ENCODE results near the gene NCDN.
A peak's percentile ranks its signal among the peaks of the same experiment; 100 is the strongest.
"Not testable (repeated sequence)": the region's sequence is repeated elsewhere in the genome, so short reads cannot be mapped to it uniquely, and the experiment has no call there.

NCDN gene

DNA sequence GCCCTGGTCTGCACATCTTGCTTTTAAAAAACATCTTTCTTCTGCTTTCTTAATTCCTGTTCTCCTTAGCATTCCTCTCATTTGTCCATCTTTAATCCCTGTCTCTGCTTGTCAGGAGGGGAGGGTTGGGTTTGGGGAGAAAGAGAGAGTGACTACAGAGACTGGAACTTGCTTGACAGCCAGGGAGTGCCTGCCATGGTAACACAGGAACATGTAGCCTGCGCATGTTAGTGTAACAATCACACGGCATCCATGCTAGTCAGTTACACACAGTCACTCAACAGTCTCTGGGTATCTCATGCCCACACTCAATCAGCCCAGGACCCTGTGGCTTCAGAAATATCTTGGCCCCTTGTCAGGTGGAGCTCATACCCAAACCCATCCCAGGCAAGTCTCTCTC lies 14.7 kb downstream of the NCDN start:
- no peak for DNase-seq

DNA sequence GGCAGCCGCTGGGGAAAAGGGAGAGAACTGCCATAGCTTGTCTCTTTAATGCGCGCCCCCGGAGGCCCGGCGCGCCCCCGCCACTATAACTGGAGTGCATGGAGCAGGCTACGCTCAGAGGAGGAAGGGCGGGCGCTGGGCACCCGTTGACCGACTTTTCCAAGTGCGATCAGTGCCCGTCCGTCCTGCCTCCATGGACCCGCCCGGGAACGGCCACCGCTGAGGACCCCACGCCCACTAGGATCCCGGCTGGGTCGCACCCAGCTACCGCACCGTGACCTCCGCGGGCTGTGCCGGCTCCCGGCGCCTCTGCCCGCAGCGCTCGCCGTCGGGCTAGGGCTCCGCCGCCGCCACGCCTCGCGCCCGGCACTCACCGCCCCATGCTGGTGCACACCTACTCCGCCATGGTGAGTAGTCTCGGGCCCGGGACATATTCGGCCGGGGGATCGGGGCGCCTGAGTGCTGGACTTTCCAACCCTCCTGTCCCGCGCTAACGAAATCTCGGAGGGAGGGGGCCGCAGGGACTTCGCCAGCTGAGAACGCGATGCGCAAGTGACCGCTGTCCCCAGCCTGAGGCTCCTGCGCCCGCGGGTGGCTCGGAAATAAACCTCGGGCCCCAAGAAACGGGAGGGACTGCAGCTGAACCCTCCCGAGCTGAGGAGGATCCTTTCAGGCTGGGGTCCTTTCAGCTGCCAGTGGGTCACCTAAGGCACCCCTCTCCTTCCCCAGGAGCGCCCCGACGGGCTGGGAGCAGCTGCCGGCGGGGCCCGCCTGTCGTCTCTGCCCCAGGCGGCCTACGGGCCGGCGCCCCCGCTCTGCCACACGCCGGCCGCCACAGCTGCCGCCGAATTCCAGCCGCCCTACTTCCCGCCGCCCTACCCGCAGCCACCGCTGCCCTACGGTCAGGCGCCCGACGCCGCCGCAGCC lies 15.9 kb downstream of the NCDN start, which contains the start of gene TFAP2E:
TSS of gene TFAP2E (plus strand) at position 117 of the 927 bp plus-strand sequence. CDS start at position 381, 264 bp downstream.
- DNase-seq = peak; percentile 55

DNA sequence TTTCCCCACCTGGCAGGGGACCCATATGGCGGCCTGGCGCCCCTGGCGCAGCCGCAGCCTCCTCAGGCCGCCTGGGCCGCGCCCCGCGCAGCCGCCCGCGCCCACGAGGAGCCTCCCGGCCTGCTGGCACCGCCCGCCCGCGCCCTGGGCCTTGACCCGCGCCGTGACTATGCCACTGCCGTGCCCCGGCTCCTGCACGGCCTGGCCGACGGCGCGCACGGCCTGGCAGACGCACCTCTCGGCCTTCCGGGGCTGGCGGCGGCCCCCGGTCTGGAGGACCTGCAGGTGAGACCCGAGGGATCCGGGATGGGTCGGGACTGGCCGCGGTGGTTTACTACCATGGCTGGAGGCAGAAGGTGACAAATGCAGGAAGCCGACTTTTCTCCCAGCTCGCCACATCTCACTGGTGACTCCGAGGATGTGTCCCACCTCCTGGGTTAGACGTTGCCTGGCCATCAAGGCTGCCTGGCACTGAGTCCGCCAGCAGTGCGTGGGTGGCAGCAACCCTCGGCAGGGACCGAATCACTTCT lies 16.6 kb downstream of the NCDN start:
- no peak for DNase-seq

DNA sequence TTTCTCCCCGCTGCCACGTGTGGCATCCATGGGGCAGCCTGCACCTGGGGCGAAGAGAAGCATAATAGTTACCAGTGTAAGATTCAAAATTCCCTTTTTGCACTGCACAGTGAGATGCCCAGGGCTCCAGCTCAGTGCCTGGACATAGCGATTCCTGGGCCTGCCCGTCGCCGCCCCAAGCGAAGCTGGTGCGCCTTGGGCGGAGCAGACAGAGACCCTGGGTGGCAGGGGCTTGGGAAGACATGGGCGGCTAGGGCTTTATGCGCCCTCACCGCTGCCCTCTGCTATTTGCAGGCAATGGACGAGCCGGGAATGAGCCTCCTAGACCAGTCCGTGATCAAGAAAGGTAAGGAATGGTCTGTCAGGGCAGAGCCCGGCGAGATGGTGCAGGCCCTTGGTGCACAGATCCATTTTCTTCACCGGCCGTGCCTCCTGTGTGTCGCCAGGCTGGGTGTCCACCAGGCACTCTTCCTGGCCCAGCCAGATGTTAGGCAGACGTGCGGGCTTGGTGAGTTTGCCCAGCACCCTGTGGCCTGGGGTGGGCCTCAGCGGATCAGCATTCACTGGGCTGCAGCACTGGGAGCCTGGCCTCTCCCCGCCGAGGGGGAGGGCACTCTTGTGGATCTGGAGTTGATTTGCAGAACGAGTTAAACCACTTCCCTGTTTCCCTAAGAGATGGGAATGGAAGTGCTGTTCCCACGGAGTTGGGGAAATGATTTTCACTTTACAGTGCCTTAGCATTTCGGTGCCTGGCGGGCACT lies 17.2 kb downstream of the NCDN start:
- DNase-seq = no peak

DNA sequence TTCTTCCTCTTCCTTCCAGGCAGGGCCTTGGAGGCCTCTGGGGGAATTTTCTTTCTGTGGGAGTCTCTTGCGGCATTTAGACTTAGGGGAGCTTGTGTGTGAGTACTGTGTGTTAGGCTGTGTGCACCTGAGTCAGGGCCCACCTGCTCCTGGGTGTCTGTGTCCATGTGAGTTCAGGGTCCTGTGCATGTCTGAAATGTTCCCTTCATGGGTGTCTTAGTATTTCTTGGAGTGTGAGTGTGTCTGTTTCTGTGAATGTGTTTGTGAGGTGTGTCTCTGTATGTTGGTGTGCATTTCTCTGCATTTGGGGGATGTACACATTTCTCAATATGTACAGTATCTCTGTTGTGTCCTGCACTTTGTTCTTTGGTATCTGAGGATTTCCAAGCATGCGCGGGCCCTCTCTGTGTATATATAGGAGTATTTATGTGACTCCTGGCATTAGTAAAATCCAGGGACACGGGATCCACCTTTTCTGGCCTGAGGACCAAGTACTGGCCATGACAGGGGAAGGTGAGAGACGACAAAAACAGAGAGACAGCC lies 17.9 kb downstream of the NCDN start:
- no peak for DNase-seq

DNA sequence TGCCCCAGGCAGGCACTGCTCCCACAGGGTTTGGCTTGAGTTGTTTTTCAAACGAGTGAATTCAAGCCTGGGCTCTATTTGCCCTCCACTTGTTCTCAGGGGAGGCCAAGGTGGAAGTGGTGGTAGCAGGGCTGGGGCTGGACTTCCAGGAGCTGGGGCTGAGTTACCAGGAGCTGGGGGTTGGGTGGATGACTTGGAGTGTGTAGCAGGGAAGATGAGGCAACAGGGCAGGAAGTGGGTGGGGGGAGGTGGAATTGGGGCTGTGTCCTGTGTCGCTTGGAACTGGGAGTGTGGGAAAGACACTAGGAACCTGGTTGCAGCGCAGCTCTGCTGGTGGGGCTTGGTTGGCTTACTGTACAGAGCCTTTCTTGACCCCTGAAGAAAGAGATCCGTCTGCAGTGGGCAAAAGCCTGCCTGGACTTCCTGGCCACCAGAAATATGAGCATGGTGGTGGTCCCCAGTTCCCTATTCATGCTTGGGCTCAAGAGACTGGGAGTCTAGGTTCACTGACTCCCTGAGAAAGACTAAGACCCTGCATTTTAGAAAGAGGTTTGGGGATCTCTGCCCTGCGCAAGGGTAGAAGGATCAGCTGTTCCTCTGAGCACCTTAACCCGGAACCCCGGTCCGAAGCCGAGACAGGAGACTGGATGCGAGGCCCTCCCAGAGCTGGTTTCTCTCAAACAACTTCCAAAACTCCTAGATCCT lies 18.6 kb downstream of the NCDN start:
- no peak for DNase-seq

DNA sequence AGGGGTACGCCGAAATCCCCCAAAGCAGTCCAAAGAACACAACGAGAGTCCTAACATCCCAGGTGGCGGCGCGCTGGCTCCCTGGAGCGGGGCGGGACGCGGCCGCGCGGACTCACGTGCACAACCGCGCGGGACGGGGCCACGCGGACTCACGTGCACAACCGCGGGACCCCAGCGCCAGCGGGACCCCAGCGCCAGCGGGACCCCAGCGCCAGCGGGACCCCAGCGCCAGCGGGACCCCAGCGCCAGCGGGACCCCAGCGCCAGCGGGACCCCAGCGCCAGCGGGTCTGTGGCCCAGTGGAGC lies 19.1 kb downstream of the NCDN start:
- DNase-seq = not testable (repeated sequence)

DNA sequence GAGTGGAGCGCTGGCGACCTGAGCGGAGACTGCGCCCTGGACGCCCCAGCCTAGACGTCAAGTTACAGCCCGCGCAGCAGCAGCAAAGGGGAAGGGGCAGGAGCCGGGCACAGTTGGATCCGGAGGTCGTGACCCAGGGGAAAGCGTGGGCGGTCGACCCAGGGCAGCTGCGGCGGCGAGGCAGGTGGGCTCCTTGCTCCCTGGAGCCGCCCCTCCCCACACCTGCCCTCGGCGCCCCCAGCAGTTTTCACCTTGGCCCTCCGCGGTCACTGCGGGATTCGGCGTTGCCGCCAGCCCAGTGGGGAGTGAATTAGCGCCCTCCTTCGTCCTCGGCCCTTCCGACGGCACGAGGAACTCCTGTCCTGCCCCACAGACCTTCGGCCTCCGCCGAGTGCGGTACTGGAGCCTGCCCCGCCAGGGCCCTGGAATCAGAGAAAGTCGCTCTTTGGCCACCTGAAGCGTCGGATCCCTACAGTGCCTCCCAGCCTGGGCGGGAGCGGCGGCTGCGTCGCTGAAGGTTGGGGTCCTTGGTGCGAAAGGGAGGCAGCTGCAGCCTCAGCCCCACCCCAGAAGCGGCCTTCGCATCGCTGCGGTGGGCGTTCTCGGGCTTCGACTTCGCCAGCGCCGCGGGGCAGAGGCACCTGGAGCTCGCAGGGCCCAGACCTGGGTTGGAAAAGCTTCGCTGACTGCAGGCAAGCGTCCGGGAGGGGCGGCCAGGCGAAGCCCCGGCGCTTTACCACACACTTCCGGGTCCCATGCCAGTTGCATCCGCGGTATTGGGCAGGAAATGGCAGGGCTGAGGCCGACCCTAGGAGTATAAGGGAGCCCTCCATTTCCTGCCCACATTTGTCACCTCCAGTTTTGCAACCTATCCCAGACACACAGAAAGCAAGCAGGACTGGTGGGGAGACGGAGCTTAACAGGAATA lies 19.7 kb downstream of the NCDN start:
- DNase-seq = no peak

DNA sequence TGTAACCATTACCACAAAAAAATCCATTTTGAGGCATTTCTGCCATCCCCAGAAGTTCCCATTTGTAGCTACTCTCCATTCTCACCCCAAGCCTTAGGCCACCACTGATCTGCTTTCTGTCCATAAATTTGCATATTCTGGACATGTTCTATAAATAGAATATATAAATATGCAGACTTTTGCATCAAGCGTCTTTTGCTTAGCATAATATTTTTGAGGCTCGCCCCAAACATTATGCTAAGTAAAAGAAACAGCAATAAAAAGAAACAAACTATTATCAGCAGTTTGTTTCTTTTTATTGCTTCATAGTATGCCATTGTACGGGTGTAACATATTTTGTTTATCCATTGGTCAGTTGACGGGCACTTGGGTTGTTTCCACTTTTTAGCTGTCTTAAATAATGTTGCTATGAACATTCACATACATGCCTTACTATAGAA lies 23.4 kb downstream of the NCDN start:
- DNase-seq = no peak

DNA sequence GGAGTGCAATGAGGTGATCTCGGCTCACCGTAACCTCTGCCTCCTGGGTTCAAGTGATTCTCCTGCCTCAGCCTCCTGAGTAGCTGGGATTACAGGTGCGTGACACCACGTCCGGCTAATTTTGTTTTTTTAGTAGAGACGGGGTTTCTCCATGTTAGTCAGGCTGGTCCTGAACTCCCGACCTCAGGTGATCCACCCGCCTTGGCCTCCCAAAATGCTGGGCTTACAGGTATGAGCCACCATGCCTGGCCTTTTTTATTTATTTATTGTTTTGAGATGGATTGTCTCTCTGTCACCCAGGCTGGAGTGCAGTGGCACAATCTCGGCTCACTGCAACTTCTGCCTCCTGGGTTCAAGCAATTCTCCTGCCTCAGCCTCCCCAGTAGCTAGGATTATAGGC lies 24.0 kb downstream of the NCDN start:
- DNase-seq = not testable (repeated sequence)

DNA sequence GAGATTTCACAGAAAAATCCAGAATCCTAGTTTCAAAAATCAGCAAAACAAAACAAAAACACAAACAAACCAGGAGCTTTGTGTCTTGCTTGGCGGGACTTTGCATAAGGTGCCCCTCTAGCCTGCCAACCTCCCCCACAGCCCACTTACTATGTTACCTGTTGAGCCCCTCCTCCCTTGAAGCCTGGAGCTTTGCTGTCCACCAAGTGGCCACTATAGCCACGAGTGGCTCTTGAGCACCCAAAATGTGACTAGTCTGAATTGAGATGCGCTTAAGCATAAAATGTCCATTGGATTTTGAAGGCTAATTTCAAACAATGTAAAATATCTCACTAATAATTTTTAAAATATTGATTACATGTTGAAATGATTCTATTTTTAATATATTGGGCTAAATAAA lies 27.7 kb downstream of the NCDN start:
- no peak for DNase-seq

DNA sequence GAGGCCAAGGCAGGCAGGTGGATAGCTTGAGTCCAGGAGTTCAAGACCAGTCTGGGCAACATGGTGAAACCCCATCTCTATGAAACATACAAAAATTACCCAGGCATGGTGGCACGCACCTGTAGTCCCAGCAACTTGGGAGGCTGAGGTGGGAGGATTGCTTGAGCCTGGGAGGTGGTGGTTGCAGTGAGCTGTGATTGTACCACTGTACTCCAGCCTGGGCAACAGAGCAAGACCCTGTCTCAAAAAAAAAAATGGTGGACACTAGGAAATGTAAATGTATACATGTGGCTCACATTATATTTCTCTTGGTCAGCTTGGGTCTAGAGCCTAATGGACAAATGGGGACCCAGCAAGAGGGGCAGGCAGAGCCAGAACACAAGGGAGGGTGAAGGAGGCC lies 28.2 kb downstream of the NCDN start:
- not testable (repeated sequence) for DNase-seq

DNA sequence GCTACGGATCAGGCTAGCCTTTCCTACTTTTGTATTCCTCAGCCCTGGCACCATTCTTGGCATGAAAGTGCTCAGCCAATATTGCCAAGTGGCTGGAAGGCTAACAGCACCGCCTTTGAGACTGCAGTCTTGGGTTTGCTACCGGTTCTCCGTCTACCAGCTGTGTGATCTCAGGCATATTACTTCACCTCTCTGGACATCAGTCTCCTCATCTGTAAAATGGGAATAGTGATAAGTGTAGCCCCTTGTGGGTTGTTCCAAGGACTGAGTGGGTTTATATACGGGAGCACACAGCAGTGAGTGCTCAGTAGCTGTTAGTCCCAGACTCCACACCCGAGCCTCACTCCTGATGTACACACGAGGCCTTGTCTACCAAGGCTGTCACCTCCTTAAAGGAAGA lies 29.2 kb downstream of the NCDN start:
- DNase-seq = no peak

DNA sequence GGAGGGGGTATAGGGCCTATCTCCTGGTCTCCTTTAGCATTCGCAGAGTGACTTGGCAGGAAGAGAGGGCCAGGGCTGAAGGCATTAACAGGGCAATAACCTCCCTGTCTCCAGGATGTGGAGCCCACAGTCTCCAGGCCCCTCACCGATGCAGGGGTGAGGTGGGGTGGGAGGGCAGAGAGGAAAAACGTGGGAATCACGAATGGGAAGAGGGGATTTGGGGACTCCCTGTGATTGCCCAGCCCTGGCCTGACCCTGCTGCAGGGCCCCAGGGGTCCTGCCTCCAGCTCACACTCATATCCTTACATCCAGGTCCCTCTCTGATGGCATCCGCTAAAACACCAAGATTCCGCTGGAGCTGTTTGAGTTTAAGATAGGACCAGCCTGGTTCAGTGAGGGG lies 30.1 kb downstream of the NCDN start:
- no peak for DNase-seq

DNA sequence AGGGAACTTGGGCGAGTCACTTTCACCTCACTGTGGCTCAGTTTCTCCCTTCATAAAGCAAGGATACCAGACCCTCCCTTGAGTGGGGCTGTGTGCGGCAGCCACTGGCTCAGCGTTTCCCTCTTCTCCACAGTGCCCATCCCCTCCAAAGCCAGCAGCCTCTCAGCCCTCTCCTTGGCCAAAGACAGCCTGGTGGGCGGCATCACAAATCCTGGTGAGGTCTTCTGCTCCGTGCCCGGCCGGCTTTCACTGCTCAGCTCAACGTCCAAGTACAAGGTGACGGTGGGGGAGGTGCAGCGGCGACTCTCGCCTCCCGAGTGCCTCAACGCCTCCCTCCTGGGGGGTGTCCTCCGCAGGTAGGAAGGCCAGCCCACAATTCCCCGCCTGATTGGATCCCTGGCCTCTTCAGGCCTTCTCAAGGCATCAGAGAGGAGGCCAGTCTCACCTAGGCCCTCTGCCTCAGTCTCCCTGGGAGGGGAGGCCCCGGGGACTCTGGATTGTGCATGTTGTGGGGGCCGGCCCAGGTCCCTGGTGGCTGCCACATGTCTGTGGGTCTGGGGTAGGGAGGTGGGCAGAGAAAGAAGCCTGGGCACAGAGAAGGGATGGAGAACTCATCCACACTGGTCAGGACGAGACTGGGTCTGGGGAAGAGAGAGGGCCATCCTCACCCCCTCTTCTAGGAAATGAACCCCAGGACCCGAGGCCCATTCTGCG lies 30.8 kb downstream of the NCDN start:
- DNase-seq = no peak

DNA sequence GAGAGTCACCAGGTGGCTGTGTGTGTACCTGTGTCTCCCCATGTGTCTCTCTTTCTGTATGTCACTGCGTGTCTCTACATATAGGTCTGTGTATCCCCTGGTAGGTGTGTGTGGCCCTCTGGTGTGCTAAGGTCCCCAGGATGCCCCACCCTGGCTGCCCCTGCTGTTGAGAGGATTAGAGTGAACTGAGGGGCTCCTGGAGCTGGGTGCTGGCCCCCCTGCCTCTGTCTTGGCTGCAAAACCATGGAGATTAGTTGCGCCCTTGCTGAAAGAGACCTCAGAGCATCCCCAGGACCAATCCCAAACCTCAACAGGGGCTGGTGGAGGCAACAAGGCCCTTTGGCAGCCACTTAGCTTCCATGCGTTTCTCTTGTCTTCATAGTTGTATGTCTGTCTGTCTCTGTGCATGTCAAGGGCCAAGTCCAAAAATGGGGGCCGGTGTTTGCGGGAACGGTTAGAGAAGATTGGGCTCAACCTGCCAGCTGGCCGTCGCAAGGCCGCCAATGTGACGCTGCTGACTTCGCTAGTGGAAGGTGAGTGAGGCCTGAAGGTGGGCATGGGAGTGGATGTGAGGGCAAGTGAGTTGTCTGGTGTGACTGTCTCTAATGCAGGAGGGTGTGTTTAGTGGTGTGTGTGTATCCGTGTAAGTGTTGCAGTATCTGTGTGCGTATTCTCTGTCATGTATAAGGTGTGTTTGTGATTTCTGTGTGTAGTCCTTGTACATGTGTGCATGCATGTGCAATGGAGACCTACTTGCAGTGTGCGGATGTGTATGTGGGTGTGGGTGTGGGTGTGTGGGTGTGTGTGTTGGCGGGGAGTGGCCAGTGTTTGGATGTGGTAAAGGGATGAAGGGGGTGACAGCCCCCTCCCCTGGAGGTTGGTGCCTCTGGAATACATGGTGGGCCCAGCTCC lies 32.2 kb downstream of the NCDN start:
- no peak for DNase-seq

DNA sequence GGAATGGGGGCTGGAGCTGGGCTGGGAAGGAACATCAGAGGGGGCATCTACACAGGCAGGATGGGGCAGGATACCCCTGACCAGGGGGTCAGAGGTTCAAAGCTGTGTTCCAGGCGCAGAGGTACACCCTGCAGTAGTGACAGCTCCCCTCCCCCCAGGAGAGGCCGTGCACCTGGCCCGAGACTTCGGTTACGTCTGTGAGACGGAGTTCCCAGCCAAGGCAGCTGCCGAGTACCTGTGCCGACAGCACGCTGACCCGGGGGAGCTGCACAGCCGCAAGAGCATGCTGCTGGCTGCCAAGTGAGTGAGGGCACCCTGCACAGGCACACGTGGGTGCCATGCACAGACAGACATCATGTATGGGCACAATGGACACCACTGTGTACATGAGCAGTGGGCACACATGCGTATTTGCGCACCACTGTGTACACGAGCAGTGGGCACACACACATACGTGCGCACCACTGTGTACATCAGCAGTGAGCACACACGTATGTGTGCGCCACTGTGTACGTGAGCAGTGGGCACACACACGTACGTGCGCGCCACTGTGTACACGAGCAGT lies 33.0 kb downstream of the NCDN start:
- DNase-seq = no peak

DNA sequence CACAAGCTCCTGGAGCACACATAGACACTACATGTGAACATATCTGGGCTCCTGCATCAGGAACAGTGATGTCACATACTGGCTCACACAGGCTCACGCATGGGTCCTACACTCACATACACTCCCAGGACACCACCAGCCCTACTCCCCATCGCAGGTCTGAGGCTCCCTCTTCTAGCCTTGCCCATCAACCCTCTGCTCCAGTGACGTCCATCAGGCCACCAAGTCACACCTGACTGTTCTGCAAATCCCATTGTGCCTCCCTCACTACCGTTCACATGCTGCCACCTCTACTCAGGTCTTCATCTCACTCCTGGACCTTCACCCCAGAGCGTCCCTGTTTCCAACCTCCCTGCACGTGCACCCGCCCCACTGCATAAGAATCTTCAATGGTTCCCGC lies 33.6 kb downstream of the NCDN start:
- DNase-seq = no peak

DNA sequence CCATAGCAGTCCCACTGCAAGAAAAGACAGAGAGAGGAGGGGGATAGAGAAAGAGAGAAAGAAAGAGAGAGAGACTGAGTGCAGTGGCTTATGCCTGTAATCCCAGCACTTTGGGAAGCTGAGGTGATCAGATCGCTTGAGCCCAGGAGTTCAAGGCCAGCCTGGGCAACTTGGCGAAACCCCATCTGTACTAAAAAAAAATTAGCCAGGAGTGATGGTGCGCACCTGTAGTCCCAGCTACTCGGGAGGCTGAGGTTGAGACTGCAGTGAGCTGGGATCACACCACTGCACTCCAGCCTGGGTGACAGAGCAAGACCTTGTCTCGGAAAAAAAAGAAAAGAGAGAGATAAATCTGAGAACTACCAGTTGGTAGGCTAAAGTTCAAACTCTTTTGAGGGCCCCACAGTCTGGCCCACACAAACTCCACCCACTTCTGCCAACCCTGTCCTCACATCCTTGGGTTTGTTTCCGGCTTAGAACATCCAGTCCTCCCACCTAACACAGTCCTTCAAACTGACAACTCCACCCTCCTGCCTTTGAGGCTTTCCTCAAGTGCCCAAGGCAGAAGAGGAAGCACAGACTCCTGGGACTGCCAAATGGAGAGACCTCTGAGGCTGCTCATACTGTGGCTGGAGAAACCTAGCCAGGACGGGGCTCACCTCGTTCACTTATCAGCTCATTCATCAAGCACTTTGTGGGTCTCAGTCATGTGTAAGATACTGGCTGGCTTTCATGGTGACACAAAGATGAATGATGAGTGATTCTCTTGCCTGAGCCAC lies 35.6 kb downstream of the NCDN start:
- no peak for DNase-seq
